Measurements from ENCODE around the gene LINC01488. TPM values are rescaled to one million over a fixed set of nuclear protein-coding genes. Genes with fewer than 3 reads are reported as not detected.

The LINC01488 gene
- total RNA-seq, 1 donor from 2014 or later: not detected

- DNase-seq (ENCODE audit: extremely low read depth, low read depth, low spot score): no peak
Measured at GRCh38 chr11:69541501-69542313, 60.2 kb downstream of the LINC01488 start.

- no peak for DNase-seq (ENCODE audit: extremely low read depth, low read depth, low spot score)
Measured at GRCh38 chr11:69542314-69543168, 61.1 kb downstream of the LINC01488 start.

Other genes with a start within 250 kb of the LINC01488 start
- gene MYEOV, start 187.5 kb upstream of the LINC01488 start, total RNA-seq: 1.2 and 1.9 TPM in 2 replicates
- 580 and 831 TPM in 2 replicates for gene CCND1, start 159.5 kb downstream of the LINC01488 start, total RNA-seq
- gene LTO1, start 193.7 kb downstream of the LINC01488 start, total RNA-seq: 9.6 and 18.1 TPM in 2 replicates
- not detected in 2 replicates for gene FGF19, start 222.4 kb downstream of the LINC01488 start, total RNA-seq